Measurements from ENCODE around the gene SLC16A5. TPM values are rescaled to one million over a fixed set of nuclear protein-coding genes. Genes with fewer than 3 reads are reported as not detected.
A peak's percentile ranks its signal among the peaks of the same experiment; 100 is the strongest.
"Not testable (repeated sequence)": the region's sequence is repeated elsewhere in the genome, so short reads cannot be mapped to it uniquely, and the experiment has no call there.

Gene SLC16A5, protein sequence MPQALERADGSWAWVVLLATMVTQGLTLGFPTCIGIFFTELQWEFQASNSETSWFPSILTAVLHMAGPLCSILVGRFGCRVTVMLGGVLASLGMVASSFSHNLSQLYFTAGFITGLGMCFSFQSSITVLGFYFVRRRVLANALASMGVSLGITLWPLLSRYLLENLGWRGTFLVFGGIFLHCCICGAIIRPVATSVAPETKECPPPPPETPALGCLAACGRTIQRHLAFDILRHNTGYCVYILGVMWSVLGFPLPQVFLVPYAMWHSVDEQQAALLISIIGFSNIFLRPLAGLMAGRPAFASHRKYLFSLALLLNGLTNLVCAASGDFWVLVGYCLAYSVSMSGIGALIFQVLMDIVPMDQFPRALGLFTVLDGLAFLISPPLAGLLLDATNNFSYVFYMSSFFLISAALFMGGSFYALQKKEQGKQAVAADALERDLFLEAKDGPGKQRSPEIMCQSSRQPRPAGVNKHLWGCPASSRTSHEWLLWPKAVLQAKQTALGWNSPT
- total RNA-seq (10 to 100 TPM in 4 of 5 donors, 1 to 10 TPM in 1; 9.1 to 24.3 (median 16.8) TPM), total RNA-seq (0.53 to 34.0 (median 8.8) reads per million in 29 experiments)
- 4.6 TPM for total RNA-seq (2013)

- Mint-ChIP-seq H3K27ac (peak within 1 kb of the TSS; percentile 82 to 91), H3K9me3 (no peaks in the 10 kb centered on the region), H3K27me3 (no peaks in the 10 kb centered on the region), H3K36me3 (no peaks in the 10 kb centered on the region), H3K4me3 (peak within 1 kb of the TSS; percentile 80 to 83 (median 81)), H3K4me1 (peaks cover 56 to 77% (median 59%) of the 10 kb centered on the region in 3 donors)
- peak within 1 kb of the TSS; percentile 61 to 70 for H3K4me3 ChIP-seq (ENCODE audit: control insufficient read depth in 1 of 2, extremely low read depth in 1 of 2, low read length in 1 of 2)
- POLR2A ChIA-PET: no interaction called here
- peak within 1 kb of the TSS; percentile 52 for H3K27ac ChIP-seq (ENCODE audit: low read length)
- H3K9me3 ChIP-seq: no peaks in the 10 kb centered on the region
- DNase-seq: peak in 27 of 35 experiments; percentile 18 to 68 (median 35)
- peaks cover 15 to 51% of the 10 kb centered on the region in 2 experiments for H3K4me1 ChIP-seq (ENCODE audit: control insufficient read depth in 1 of 2, extremely low read depth in 1 of 2, insufficient read depth in 2 of 2, low read length in 2 of 2)
- peak; percentile 74 to 83 (median 80) for ATAC-seq (replicated peaks in 1 of 4)
- 3% methylated on average over 59 of the region's 69 CpGs for WGBS (ENCODE audit: insufficient coverage)
- H3K27me3 ChIP-seq (replicated peaks in 1 of 2; ENCODE audit: control insufficient read depth in 2 of 2, extremely low read depth in 1 of 2, insufficient read depth in 2 of 2, low read length in 1 of 2): no peaks in the 10 kb centered on the region
- CTCF ChIA-PET: interaction anchor here in 1 of 2 donors (0.5 to 1.7 kb wide), 2 partner anchors 126 to 235 kb away, joined by 4 to 6 read pairs; no protein-coding TSS in a partner anchor
- H3K36me3 ChIP-seq (ENCODE audit: control insufficient read depth in 2 of 2, extremely low read depth in 1 of 2, insufficient read depth in 1 of 2, low read length in 1 of 2): no peaks in the 10 kb centered on the region
These were observed at the start of gene SLC16A5 for GRCh38 chr17:75087558-75088453. SLC16A5 (plus strand) TSS chr17:75087954; CDS start chr17:75093637, 5,683 bp downstream.

GRCh38 chr17:75039238-75039637 is 48.5 kb upstream of the SLC16A5 start:
- Histone ChIP-seq H3K27me3 (replicated peaks in 1 of 2; ENCODE audit: control insufficient read depth in 2 of 2, extremely low read depth in 1 of 2, insufficient read depth in 2 of 2, low read length in 1 of 2) (peaks cover 0 to 6% of the 10 kb centered on the region in 2 experiments), H3K4me3 (ENCODE audit: control insufficient read depth in 1 of 2, extremely low read depth in 1 of 2, low read length in 1 of 2) (no peak overlapping the region), H3K27ac (ENCODE audit: low read length) (no peak overlapping the region), H3K9me3 (no peaks in the 10 kb centered on the region), H3K4me1 (ENCODE audit: control insufficient read depth in 1 of 2, extremely low read depth in 1 of 2, insufficient read depth in 2 of 2, low read length in 2 of 2) (peaks cover 6 to 30% of the 10 kb centered on the region in 2 experiments), H3K36me3 (ENCODE audit: control insufficient read depth in 2 of 2, extremely low read depth in 1 of 2, insufficient read depth in 1 of 2, low read length in 1 of 2) (peaks cover 12 to 38% of the 10 kb centered on the region in 2 donors)
- Mint-ChIP-seq H3K27me3 (peaks cover 0 to 3% of the 10 kb centered on the region in 2 donors), H3K4me3 (no peak overlapping the region), H3K27ac (peak overlapping the region in 1 of 2 donors; percentile 3), H3K9me3 (no peaks in the 10 kb centered on the region), H3K4me1 (peaks cover 33 to 41% (median 38%) of the 10 kb centered on the region in 3 donors), H3K36me3 (peaks cover 23% of the 10 kb centered on the region)
- POLR2A ChIA-PET: no interaction called here
- 86% methylated on average over 5 of the region's 5 CpGs for WGBS (ENCODE audit: insufficient coverage)
- CTCF ChIA-PET: no interaction called here
- ATAC-seq (replicated peaks in 1 of 4): no peak
- no peak for DNase-seq

- Mint-ChIP-seq H3K9me3 (no peaks in the 10 kb centered on the region), H3K27ac (peak overlapping the region; percentile 23 to 36), H3K4me3 (no peak overlapping the region), H3K27me3 (no peaks in the 10 kb centered on the region), H3K36me3 (peaks cover 23% of the 10 kb centered on the region), H3K4me1 (peaks cover 28 to 34% (median 33%) of the 10 kb centered on the region in 3 donors)
- no peak for ATAC-seq (replicated peaks in 1 of 4)
- peaks cover 12 to 38% of the 10 kb centered on the region in 2 donors for H3K36me3 ChIP-seq (ENCODE audit: control insufficient read depth in 2 of 2, extremely low read depth in 1 of 2, insufficient read depth in 1 of 2, low read length in 1 of 2)
- peaks cover 3 to 15% of the 10 kb centered on the region in 2 experiments for H3K4me1 ChIP-seq (ENCODE audit: control insufficient read depth in 1 of 2, extremely low read depth in 1 of 2, insufficient read depth in 2 of 2, low read length in 2 of 2)
- CTCF ChIA-PET: interaction anchor here in 1 of 2 donors (0.6 kb wide), 1 partner anchor 81 kb away, joined by 7 read pairs; no protein-coding TSS in a partner anchor
- no peaks in the 10 kb centered on the region for H3K9me3 ChIP-seq
- H3K4me3 ChIP-seq (ENCODE audit: control insufficient read depth in 1 of 2, extremely low read depth in 1 of 2, low read length in 1 of 2): no peak overlapping the region
- 99% methylated on average over 9 of the region's 12 CpGs for WGBS (ENCODE audit: insufficient coverage)
- DNase-seq: no peak
- H3K27me3 ChIP-seq (replicated peaks in 1 of 2; ENCODE audit: control insufficient read depth in 2 of 2, extremely low read depth in 1 of 2, insufficient read depth in 2 of 2, low read length in 1 of 2): no peaks in the 10 kb centered on the region
- POLR2A ChIA-PET: interaction anchor here in 1 of 2 donors (0.7 kb wide), 1 partner anchor 10 kb away, joined by 9 read pairs; no protein-coding TSS in a partner anchor
- H3K27ac ChIP-seq (ENCODE audit: low read length): no peak overlapping the region
These were observed 46.0 kb upstream of the SLC16A5 start for GRCh38 chr17:75041656-75042280.

DNA sequence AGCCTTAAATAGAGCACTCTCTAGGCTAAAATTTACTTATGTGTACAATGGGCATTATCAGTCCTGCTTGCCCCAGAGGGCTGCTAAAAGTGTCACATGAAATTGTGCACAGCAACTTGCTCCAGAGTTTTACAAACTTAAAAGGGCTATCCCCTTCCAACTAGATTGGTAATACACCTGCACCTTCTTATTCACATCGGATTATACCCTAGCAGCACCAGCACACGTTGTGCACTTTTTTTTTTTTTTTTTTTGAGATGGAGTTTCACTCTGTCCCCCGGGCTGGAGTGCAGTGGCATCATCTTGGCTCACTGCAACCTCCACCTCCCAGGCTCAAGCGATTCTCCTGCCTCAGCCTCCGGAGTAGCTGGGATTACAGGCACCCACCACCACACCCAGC is 44.0 kb upstream of the SLC16A5 start:
- H3K36me3 Mint-ChIP-seq: peaks cover 17% of the 10 kb centered on the region
- H3K27ac Mint-ChIP-seq; H3K27me3 Mint-ChIP-seq; H3K9me3 ChIP-seq; H3K4me3 ChIP-seq (ENCODE audit: control insufficient read depth in 1 of 2, extremely low read depth in 1 of 2, low read length in 1 of 2); DNase-seq; H3K9me3 Mint-ChIP-seq; POLR2A ChIA-PET; ATAC-seq (replicated peaks in 1 of 4); H3K27me3 ChIP-seq (replicated peaks in 1 of 2; ENCODE audit: control insufficient read depth in 2 of 2, extremely low read depth in 1 of 2, insufficient read depth in 2 of 2, low read length in 1 of 2); H3K27ac ChIP-seq (ENCODE audit: low read length); H3K4me3 Mint-ChIP-seq: not testable (repeated sequence)
- CTCF ChIA-PET: interaction anchor here in 1 of 2 donors (0.6 kb wide), 1 partner anchor 127 kb away, joined by 3 read pairs; no protein-coding TSS in a partner anchor
- H3K36me3 ChIP-seq (ENCODE audit: control insufficient read depth in 2 of 2, extremely low read depth in 1 of 2, insufficient read depth in 1 of 2, low read length in 1 of 2): peaks cover 12 to 33% of the 10 kb centered on the region in 2 donors
- WGBS (ENCODE audit: insufficient coverage): 58% methylated on average over 2 of the region's 5 CpGs
- H3K4me1 ChIP-seq (ENCODE audit: control insufficient read depth in 1 of 2, extremely low read depth in 1 of 2, insufficient read depth in 2 of 2, low read length in 2 of 2): peaks cover 3 to 23% of the 10 kb centered on the region in 2 experiments
- H3K4me1 Mint-ChIP-seq: peaks cover 35 to 39% (median 37%) of the 10 kb centered on the region in 3 donors

GRCh38 chr17:75044716-75045115 is 43.0 kb upstream of the SLC16A5 start:
- Histone ChIP-seq H3K4me3 (ENCODE audit: control insufficient read depth in 1 of 2, extremely low read depth in 1 of 2, low read length in 1 of 2) (no peak overlapping the region), H3K9me3 (no peaks in the 10 kb centered on the region), H3K4me1 (ENCODE audit: control insufficient read depth in 1 of 2, extremely low read depth in 1 of 2, insufficient read depth in 2 of 2, low read length in 2 of 2) (peaks cover 3 to 23% of the 10 kb centered on the region in 2 experiments), H3K27ac (ENCODE audit: low read length) (no peak overlapping the region), H3K36me3 (ENCODE audit: control insufficient read depth in 2 of 2, extremely low read depth in 1 of 2, insufficient read depth in 1 of 2, low read length in 1 of 2) (peaks cover 12 to 23% of the 10 kb centered on the region in 2 donors), H3K27me3 (replicated peaks in 1 of 2; ENCODE audit: control insufficient read depth in 2 of 2, extremely low read depth in 1 of 2, insufficient read depth in 2 of 2, low read length in 1 of 2) (no peaks in the 10 kb centered on the region)
- POLR2A ChIA-PET: no interaction called here
- no CpG with 5 or more reads among the region's 7 CpGs for WGBS (ENCODE audit: insufficient coverage)
- H3K4me1 Mint-ChIP-seq: peaks cover 42 to 48% (median 44%) of the 10 kb centered on the region in 3 donors
- no peaks in the 10 kb centered on the region for H3K9me3 Mint-ChIP-seq
- DNase-seq (no peak), ATAC-seq (replicated peaks in 1 of 4) (no peak)
- CTCF ChIA-PET: no interaction called here
- H3K27ac Mint-ChIP-seq: no peak overlapping the region
- H3K4me3 Mint-ChIP-seq: peak overlapping the region; percentile 43 to 96 (median 55)
- H3K27me3 Mint-ChIP-seq: no peaks in the 10 kb centered on the region
- H3K36me3 Mint-ChIP-seq: peaks cover 12% of the 10 kb centered on the region
